ENCODE measurements around the gene KRR1.
"Not testable (repeated sequence)": the region's sequence is repeated elsewhere in the genome, so short reads cannot be mapped to it uniquely, and the experiment has no call there.

DNA sequence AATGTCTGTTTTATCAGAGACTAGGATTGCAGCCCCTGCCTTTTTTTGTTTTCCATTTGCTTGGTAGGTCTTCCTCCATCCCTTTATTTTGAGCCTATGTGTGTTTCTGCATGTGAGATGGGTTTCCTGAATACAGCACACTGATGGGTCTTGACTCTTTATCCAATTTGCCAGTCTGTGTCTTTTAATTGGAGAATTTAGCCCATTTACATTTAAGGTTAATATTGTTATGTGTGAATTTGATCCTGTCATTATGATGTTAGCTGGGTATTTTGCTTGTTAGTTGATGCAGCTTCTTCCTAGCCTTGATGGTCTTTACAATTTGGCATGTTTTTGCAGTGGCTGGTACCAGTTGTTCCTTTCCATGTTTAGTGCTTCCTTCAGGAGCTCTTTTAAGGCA, 9.8 kb upstream of the KRR1 start:
- not testable (repeated sequence) for TF ChIP-seq EP300 (IDR thresholded peaks at IDR 0.05)
- TF ChIP-seq, protein P1, sequence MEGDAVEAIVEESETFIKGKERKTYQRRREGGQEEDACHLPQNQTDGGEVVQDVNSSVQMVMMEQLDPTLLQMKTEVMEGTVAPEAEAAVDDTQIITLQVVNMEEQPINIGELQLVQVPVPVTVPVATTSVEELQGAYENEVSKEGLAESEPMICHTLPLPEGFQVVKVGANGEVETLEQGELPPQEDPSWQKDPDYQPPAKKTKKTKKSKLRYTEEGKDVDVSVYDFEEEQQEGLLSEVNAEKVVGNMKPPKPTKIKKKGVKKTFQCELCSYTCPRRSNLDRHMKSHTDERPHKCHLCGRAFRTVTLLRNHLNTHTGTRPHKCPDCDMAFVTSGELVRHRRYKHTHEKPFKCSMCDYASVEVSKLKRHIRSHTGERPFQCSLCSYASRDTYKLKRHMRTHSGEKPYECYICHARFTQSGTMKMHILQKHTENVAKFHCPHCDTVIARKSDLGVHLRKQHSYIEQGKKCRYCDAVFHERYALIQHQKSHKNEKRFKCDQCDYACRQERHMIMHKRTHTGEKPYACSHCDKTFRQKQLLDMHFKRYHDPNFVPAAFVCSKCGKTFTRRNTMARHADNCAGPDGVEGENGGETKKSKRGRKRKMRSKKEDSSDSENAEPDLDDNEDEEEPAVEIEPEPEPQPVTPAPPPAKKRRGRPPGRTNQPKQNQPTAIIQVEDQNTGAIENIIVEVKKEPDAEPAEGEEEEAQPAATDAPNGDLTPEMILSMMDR (IDR thresholded peaks at IDR 0.05) = not testable (repeated sequence)
